Thymus (tissue), 11 donors: ENCODE data around the gene ISOC1. TPM values are rescaled to one million over a fixed set of nuclear protein-coding genes. Genes with fewer than 3 reads are reported as not detected.

ENCODE experiments used
- DNase-seq, 9 donors: peaks; one replicate each; pipeline ENCODE4 v3.0.0-alpha.2; 2013; ENCODE audit warnings: low spot score in 9 of 9, low read depth in 6 of 9, missing footprints in 1 of 9
- H3K27ac ChIP-seq, 2 donors: one replicate each; pipeline ENCODE4 v1.5.1; 2013; ENCODE audit warnings: control low read depth in 1 of 2, low read depth in 1 of 2, low read length in 1 of 2, mild to moderate bottlenecking in 1 of 2, moderate library complexity in 1 of 2
- H3K27me3 ChIP-seq, 2 donors: one replicate each; pipeline ENCODE4 v1.5.1; 2013; ENCODE audit warnings: low read length in 1 of 2; ENCODE audit not compliant: control insufficient read depth in 2 of 2, insufficient read depth in 1 of 2
- H3K36me3 ChIP-seq, 2 donors: one replicate each; pipeline ENCODE4 v1.5.1; 2013; ENCODE audit warnings: low read length in 1 of 2, mild to moderate bottlenecking in 1 of 2, moderate library complexity in 1 of 2; ENCODE audit not compliant: control insufficient read depth in 2 of 2, insufficient read depth in 2 of 2
- H3K4me1 ChIP-seq, 2 donors: one replicate each; pipeline ENCODE4 v1.5.1; 2013; ENCODE audit warnings: low read length in 2 of 2; ENCODE audit not compliant: control insufficient read depth in 2 of 2, insufficient read depth in 2 of 2
- H3K4me3 ChIP-seq, 2 donors: one replicate each; pipeline ENCODE4 v1.5.1; 2013; ENCODE audit warnings: low read length in 2 of 2, control low read depth in 1 of 2, mild to moderate bottlenecking in 1 of 2
- H3K9me3 ChIP-seq, 2 donors: one replicate each; pipeline ENCODE4 v1.5.1; 2013; ENCODE audit warnings: low read length in 1 of 2, mild to moderate bottlenecking in 1 of 2; ENCODE audit not compliant: control insufficient read depth in 2 of 2, insufficient read depth in 1 of 2
- WGBS: extraction: QIAGEN DNeasy Blood & Tissue Kit; methylation state at CpG from one replicate; pipeline ENCODE4 v1.1.7; 2013; 5-methylcytosine and 5-hydroxymethylcytosine counted together
- polyA plus RNA-seq: library from polyadenylated mRNA; stranded (reverse); fragments of 200-250 nt; gene quantifications from one replicate; pipeline ENCODE4 v1.2.3, GENCODE V29; 2013
- total RNA-seq: library from RNA; stranded (reverse); fragments of 120-200 nt; gene quantifications from one replicate; pipeline ENCODE4 v1.2.4, GENCODE V29; 2013
- donor health status: healthy.

ISOC1 gene
- total and polyA plus RNA-seq, 2 donors = 21.5 to 29.0 TPM

DNA sequence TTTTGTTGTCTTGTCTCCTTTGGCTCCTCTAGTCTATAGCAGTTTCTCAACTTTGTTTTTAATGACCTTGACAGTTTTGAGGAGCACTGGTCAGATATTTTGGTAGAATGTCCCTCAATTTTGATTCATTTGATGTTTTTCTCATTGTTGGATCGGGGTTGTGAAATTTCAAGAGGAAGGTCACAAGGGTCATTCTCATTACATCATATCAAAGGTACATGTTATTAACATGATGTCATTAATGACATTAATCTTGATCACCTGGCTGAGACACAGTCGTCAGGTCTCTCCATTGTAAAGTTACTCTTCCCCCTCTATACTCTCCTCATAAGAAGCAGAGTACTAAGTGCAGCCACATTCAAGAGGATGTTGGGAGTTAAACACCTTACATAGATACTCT lies 7.2 kb downstream of the ISOC1 start:
- Histone ChIP-seq H3K4me3 (no peak overlapping the region), H3K27ac (no peak overlapping the region), H3K36me3 (peaks cover under 1 to 9% of the 10 kb centered on the region in 2 donors), H3K4me1 (peaks cover 0 to 10% of the 10 kb centered on the region in 2 donors), H3K27me3 (no peaks in the 10 kb centered on the region), H3K9me3 (no peaks in the 10 kb centered on the region)
- WGBS = 94% methylated on average over 2 of the region's 2 CpGs
- no peak for DNase-seq

DNA sequence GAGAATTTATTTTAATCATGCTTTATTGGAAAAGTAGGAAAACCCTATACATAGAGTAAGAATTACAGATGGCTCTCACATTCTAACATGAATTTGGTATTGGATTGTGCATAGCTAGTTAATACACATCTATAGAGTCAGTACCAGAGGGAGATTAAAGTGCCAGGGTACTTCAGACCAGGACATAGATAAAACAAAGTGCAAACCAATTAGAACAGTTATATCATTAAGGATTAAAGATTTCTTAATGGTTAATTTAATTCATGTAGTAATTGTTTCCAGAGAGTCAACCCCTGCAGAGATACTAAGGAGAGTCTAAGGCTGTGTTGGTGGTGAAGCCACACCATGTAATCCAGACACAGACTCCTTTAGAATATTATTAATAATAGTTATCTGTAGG lies 8.8 kb downstream of the ISOC1 start:
- Histone ChIP-seq H3K27me3 (no peaks in the 10 kb centered on the region), H3K9me3 (no peaks in the 10 kb centered on the region)
- DNase-seq = no peak

GRCh38 chr5:129104915-129105455 lies 10.4 kb downstream of the ISOC1 start:
- Histone ChIP-seq H3K9me3 (no peaks in the 10 kb centered on the region), H3K27ac (no peak overlapping the region), H3K4me3 (no peak overlapping the region), H3K36me3 (peaks cover 5 to 26% of the 10 kb centered on the region in 2 donors), H3K4me1 (no peaks in the 10 kb centered on the region), H3K27me3 (no peaks in the 10 kb centered on the region)
- WGBS = 98% methylated on average over 5 of the region's 5 CpGs
- DNase-seq = no peak

More for the DNA sequence above, 8.8 kb downstream of the ISOC1 start:
- peaks cover 0 to 8% of the 10 kb centered on the region in 2 donors for H3K4me1 ChIP-seq
- no peak overlapping the region for H3K4me3 ChIP-seq
- H3K36me3 ChIP-seq = peaks cover 5 to 18% of the 10 kb centered on the region in 2 donors
- H3K27ac ChIP-seq = no peak overlapping the region

DNA sequence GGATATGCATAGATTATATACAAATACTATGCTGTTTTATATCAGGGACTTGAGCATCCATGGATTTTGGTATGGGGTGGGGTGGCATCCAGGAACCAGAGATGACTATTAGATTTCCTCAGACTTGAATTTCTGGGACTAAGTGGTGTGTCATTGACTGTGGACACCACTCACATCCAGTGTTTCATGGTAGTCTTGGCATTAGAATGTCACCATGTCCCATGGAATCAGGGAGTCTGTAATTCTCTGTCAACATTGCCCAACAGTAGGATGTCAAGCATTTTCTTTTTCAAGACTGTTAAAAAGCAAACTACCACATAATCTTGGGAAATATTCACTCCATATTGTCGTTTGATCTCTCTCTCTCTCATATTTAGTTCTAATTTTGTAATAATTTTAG lies 13.1 kb downstream of the ISOC1 start:
- no peaks in the 10 kb centered on the region for H3K9me3 ChIP-seq
- H3K27ac ChIP-seq = no peak overlapping the region
- no peak overlapping the region for H3K4me3 ChIP-seq
- no peaks in the 10 kb centered on the region for H3K27me3 ChIP-seq
- H3K4me1 ChIP-seq = no peaks in the 10 kb centered on the region
- DNase-seq = no peak
- WGBS = 97% methylated on average over 1 of the region's 1 CpG
- peaks cover 5 to 30% of the 10 kb centered on the region in 2 donors for H3K36me3 ChIP-seq

GRCh38 chr5:129110742-129111141 lies 16.2 kb downstream of the ISOC1 start:
- H3K4me3 ChIP-seq = no peak overlapping the region
- peaks cover 5 to 31% of the 10 kb centered on the region in 2 donors for H3K36me3 ChIP-seq
- no peak overlapping the region for H3K27ac ChIP-seq
- H3K27me3 ChIP-seq = no peaks in the 10 kb centered on the region
- 94% methylated on average over 3 of the region's 3 CpGs for WGBS
- H3K4me1 ChIP-seq = no peaks in the 10 kb centered on the region
- no peaks in the 10 kb centered on the region for H3K9me3 ChIP-seq
- DNase-seq = no peak

DNA sequence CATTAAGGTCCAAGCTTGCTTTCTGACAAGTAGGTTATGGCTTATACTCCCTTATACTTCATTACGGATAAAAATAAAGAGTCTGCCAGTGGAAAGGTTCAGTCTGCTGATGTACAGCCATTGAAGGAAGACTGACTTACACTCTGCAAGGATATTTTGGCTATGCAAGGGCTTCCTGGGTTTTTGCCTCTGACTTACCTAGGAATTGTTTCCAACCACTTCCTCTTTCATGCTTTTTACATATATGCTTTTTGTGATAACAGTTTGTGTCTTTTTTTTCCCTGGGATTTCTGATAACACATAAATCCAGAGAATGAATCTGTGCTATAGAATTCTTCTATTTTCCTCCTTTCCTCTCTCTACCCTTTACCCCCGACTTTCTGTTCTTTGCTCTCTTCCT lies 16.8 kb downstream of the ISOC1 start:
- H3K4me1 ChIP-seq = no peaks in the 10 kb centered on the region
- 87% methylated on average over 2 of the region's 2 CpGs for WGBS
- H3K9me3 ChIP-seq = no peaks in the 10 kb centered on the region
- H3K27me3 ChIP-seq = no peaks in the 10 kb centered on the region
- no peak overlapping the region for H3K4me3 ChIP-seq
- H3K36me3 ChIP-seq = peaks cover 5 to 29% of the 10 kb centered on the region in 2 donors
- DNase-seq = no peak
- no peak overlapping the region for H3K27ac ChIP-seq

DNA sequence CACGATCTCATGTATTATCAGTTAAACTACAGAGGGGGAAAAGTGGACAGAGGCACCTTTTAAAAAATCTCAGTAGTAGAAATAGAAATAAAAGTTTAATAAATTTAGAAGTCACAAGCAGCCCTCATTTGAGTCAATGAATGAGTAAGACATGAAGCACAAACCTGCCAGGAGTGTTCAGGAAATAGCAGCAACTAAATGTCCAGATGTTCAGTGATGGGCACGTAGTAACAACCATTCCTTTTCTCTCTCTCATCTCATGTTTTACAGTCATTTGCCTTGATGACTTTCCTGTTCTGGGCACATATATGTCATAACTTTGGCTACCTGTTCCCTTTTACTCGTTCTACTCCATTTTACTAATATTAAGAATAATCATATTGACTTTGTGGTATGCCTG lies 17.7 kb downstream of the ISOC1 start:
- Histone ChIP-seq H3K4me3 (no peak overlapping the region), H3K27ac (no peak overlapping the region), H3K36me3 (peaks cover 3 to 21% of the 10 kb centered on the region in 2 donors), H3K4me1 (no peaks in the 10 kb centered on the region), H3K9me3 (no peaks in the 10 kb centered on the region), H3K27me3 (no peaks in the 10 kb centered on the region)
- WGBS = 97% methylated on average over 3 of the region's 3 CpGs
- DNase-seq = no peak

GRCh38 chr5:129113867-129114266 lies 19.3 kb downstream of the ISOC1 start:
- H3K27me3 ChIP-seq = no peaks in the 10 kb centered on the region
- 50% methylated on average over 2 of the region's 2 CpGs for WGBS
- no peak overlapping the region for H3K27ac ChIP-seq
- H3K9me3 ChIP-seq = no peaks in the 10 kb centered on the region
- peaks cover 3 to 14% of the 10 kb centered on the region in 2 donors for H3K36me3 ChIP-seq
- no peak overlapping the region for H3K4me3 ChIP-seq
- H3K4me1 ChIP-seq = no peaks in the 10 kb centered on the region
- no peak for DNase-seq

DNA sequence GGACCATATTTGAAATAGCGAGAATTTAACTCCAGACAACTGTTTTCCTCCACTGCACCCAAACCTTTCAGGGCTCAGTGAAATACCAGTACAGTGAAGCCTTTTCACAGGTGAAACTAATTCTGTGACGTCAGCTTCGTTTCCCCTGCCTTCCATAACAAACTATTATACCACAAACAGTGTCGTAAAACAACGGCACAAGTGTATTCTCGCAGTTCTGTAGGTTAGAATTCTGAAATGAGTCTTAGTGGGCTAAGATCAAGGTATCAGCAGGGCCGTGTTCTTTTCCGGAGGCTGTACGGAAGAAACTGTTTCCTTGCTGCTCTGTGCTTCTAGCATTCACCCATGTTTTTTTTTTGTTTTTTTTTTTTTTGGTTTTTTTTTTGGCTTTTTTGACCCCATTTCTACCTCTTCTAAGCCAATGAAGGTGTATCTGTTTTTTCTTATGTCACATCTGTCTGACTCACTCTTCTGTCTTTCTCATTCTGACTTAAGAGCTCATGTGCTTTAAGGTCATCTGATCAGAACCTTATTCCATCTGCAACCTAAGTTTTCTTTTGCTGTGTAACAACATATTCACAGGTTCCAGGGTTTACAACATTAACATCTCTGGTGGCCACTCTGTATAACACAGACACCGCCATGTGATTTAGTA lies 20.1 kb downstream of the ISOC1 start:
- Histone ChIP-seq H3K27ac (no peak overlapping the region), H3K4me3 (no peak overlapping the region), H3K27me3 (no peaks in the 10 kb centered on the region), H3K9me3 (no peaks in the 10 kb centered on the region), H3K36me3 (peaks cover 3 to 9% of the 10 kb centered on the region in 2 donors), H3K4me1 (no peaks in the 10 kb centered on the region)
- DNase-seq = no peak
- whole genome bisulfite sequencing = 97% methylated on average over 10 of the region's 10 CpGs
